Mesothelial cell of epicardium (in vitro differentiated cells): Measurements from ENCODE around the gene RNASE3. TPM values are rescaled to one million over a fixed set of nuclear protein-coding genes. Genes with fewer than 3 reads are reported as not detected.
A peak's percentile ranks its signal among the peaks of the same experiment; 100 is the strongest.
"Not testable (repeated sequence)": the region's sequence is repeated elsewhere in the genome, so short reads cannot be mapped to it uniquely, and the experiment has no call there.

ENCODE experiments used
- DNase-seq, 2 experiments: peaks; one replicate each; pipeline ENCODE4 v3.0.0; 2021; ENCODE audit warnings: low spot score in 2 of 2; ENCODE audit not compliant: unreplicated experiment in 2 of 2
- H3K27ac Mint-ChIP-seq: 2 replicates; pipeline ENCODE4 v1.8.0; 2021; ENCODE audit warnings: mixed read lengths
- H3K27me3 Mint-ChIP-seq: 2 replicates; pipeline ENCODE4 v1.8.0; 2021; ENCODE audit warnings: low read depth, mixed read lengths
- H3K36me3 Mint-ChIP-seq: 2 replicates; pipeline ENCODE4 v1.8.0; 2021; ENCODE audit warnings: mixed read lengths
- H3K4me1 Mint-ChIP-seq: 2 replicates; pipeline ENCODE4 v1.8.0; 2021; ENCODE audit warnings: mixed read lengths
- H3K4me3 Mint-ChIP-seq: 2 replicates; pipeline ENCODE4 v1.8.0; 2021; ENCODE audit warnings: mild to moderate bottlenecking, moderate library complexity, mixed read lengths
- H3K9me3 Mint-ChIP-seq: 2 replicates; pipeline ENCODE4 v1.8.0; 2021; ENCODE audit warnings: mixed read lengths
- total RNA-seq: library from RNA; stranded (reverse); gene quantifications from 3 replicates; pipeline ENCODE4 v1.2.1, GENCODE V29; 2021
- TF ChIP-seq, protein P1 (sequence below): fragments of 200-600 bp; sonication (generic); IDR thresholded peaks from one replicate; pipeline ENCODE4 v1.5.0; 2021; ENCODE audit warnings: antibody characterized with exemption; ENCODE audit not compliant: unreplicated experiment

The RNASE3 gene
- total RNA-seq, 1 donor from 2014 or later = not detected

DNA sequence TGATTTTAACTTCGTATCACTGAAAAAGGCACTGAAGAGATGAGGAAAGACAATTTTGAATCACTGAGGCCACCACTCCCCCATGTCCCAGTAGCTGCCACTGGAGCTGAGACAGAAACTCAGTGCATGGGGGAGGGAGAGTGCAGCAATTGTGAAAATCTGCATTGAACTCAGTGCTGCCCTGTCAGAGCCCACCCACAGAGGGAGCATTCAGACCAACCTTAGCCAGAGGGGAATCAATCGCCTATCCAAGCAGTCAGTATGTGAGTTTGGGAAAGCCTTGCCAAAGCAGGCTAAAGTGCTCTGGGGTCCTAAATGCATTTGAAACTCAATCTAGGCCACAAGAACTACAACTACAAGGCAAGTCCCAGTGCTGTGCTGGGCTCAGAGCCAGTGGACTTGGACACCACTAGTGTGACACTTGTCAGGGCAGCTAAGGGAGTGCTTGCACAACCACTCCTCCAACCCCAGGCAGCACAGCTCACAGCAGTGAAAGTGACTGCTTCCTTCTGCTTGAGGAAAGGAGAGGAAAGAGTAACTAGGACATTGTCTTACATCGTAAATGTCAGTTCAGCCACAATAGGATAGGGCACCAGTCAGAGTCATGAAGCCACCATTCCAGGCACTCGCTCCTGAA is 13.3 kb downstream of the RNASE3 start:
- no peaks in the 10 kb centered on the region for H3K36me3 Mint-ChIP-seq
- no peak for DNase-seq
- H3K27ac Mint-ChIP-seq = no peak overlapping the region
- peaks cover 3% of the 10 kb centered on the region for H3K27me3 Mint-ChIP-seq
- no peaks in the 10 kb centered on the region for H3K9me3 Mint-ChIP-seq
- TF ChIP-seq, protein P1, sequence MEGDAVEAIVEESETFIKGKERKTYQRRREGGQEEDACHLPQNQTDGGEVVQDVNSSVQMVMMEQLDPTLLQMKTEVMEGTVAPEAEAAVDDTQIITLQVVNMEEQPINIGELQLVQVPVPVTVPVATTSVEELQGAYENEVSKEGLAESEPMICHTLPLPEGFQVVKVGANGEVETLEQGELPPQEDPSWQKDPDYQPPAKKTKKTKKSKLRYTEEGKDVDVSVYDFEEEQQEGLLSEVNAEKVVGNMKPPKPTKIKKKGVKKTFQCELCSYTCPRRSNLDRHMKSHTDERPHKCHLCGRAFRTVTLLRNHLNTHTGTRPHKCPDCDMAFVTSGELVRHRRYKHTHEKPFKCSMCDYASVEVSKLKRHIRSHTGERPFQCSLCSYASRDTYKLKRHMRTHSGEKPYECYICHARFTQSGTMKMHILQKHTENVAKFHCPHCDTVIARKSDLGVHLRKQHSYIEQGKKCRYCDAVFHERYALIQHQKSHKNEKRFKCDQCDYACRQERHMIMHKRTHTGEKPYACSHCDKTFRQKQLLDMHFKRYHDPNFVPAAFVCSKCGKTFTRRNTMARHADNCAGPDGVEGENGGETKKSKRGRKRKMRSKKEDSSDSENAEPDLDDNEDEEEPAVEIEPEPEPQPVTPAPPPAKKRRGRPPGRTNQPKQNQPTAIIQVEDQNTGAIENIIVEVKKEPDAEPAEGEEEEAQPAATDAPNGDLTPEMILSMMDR = no peak
- no peaks in the 10 kb centered on the region for H3K4me1 Mint-ChIP-seq
- no peak overlapping the region for H3K4me3 Mint-ChIP-seq

DNA sequence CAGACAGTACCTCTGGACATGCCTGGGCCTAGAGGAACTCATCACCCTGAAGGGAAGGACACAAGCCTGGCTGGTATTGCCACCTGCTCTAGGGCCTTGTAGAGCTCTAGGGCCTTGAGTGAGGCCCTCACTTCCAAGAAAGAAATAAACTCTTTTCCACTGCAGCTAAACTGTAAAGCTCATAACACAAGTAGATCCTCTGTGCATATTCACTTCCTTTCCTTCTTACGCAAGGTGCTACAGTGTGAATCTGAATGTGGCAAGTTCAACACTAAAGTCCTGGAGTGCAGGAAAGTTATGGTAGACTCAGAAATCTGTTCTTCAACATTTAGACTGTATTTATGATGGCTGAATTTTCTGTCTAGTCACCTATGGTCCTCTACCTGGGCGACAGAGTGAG is 14.5 kb downstream of the RNASE3 start:
- Mint-ChIP-seq H3K4me3 (no peak overlapping the region), H3K4me1 (no peaks in the 10 kb centered on the region), H3K27me3 (peaks cover 3% of the 10 kb centered on the region), H3K27ac (no peak overlapping the region), H3K9me3 (no peaks in the 10 kb centered on the region), H3K36me3 (no peaks in the 10 kb centered on the region)
- TF ChIP-seq, protein P1 = no peak
- no peak for DNase-seq

DNA sequence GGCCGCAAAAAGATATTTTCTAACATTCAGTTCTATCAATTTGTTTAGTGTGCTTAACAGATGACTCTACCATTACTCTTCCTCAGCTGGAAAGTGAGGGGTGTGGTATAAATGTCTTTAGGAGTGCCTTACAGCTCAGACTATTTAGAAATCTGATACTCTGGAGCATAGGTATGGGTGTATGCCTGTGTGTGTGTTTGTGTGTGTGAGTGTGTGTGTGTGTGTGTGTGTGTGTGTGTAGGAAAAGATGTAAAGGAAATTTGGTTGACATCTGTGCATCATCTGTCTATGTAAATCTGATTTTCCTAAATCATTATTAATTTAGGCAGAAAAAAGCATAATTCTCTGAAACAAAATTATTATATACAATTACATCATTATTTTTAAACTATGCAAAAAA is 16.0 kb downstream of the RNASE3 start:
- Mint-ChIP-seq H3K27me3 (peaks cover 3% of the 10 kb centered on the region), H3K4me1 (no peaks in the 10 kb centered on the region), H3K27ac (no peak overlapping the region), H3K4me3 (no peak overlapping the region), H3K9me3 (peaks cover 4% of the 10 kb centered on the region), H3K36me3 (no peaks in the 10 kb centered on the region)
- no peak for DNase-seq
- TF ChIP-seq, protein P1 = no peak

GRCh38 chr14:20910822-20911221 is 19.6 kb downstream of the RNASE3 start:
- DNase-seq, H3K27me3 Mint-ChIP-seq, H3K27ac Mint-ChIP-seq, H3K4me1 Mint-ChIP-seq, H3K36me3 Mint-ChIP-seq, H3K9me3 Mint-ChIP-seq, H3K4me3 Mint-ChIP-seq: not testable (repeated sequence)

- DNase-seq, H3K9me3 Mint-ChIP-seq, H3K27ac Mint-ChIP-seq, H3K4me1 Mint-ChIP-seq, H3K27me3 Mint-ChIP-seq, H3K36me3 Mint-ChIP-seq, H3K4me3 Mint-ChIP-seq: not testable (repeated sequence)
Observed at GRCh38 chr14:20919038-20919756, 28.0 kb downstream of the RNASE3 start.

DNA sequence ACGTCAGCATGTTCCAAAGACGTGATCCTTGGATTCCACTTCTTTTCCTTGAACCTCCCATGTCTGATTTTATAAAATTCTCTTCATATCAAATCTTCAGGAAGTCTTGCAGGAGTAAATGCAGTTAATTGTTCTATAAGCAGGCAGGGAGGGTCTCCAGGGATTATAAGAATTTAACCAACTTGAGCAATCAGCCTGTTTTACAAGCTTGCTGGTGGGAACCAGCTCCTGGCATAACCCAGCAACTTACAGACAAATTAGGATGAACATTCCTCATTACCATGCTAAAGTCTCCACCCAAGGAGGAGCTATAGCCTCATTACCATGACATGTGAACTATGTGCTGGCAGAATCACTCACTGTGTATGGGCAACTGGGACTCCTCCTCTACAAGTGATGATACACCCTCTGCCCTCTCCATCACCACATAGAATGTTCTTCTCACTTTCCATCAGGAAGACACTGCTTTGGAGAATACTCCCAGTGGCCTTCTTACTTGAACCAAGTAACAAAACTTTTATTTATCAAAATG is 32.6 kb downstream of the RNASE3 start:
- not testable (repeated sequence) for H3K4me3 Mint-ChIP-seq, DNase-seq, H3K27ac Mint-ChIP-seq, H3K4me1 Mint-ChIP-seq, H3K36me3 Mint-ChIP-seq
- Mint-ChIP-seq H3K27me3 (peaks cover 12% of the 10 kb centered on the region), H3K9me3 (peaks cover 12% of the 10 kb centered on the region)

GRCh38 chr14:20934148-20934762 is 43.1 kb downstream of the RNASE3 start:
- Mint-ChIP-seq H3K27ac (no peak overlapping the region), H3K36me3 (peaks cover 2% of the 10 kb centered on the region), H3K27me3 (peaks cover 11% of the 10 kb centered on the region), H3K9me3 (no peaks in the 10 kb centered on the region), H3K4me1 (no peaks in the 10 kb centered on the region), H3K4me3 (no peak overlapping the region)
- TF ChIP-seq, protein P1 = peak; percentile 38
- peak in 1 of 2 experiments; percentile 39 for DNase-seq
